HG03045 (cell line): ENCODE measurements around the gene ADAMTS16.
"Not testable (repeated sequence)": the region's sequence is repeated elsewhere in the genome, so short reads cannot be mapped to it uniquely, and the experiment has no call there.

Source experiments
- ATAC-seq: cut with Tn5 transposase; IDR thresholded peaks from one replicate; pipeline ENCODE4 v1.9.1; 2021; ENCODE audit warnings: mild to moderate bottlenecking, moderate library complexity; ENCODE audit not compliant: unreplicated experiment

The ADAMTS16 gene

GRCh38 chr5:5139777-5140478 lies at the start of gene ADAMTS16:
ADAMTS16 (plus strand) TSS chr5:5140330; CDS start chr5:5140468, 138 bp downstream.
- no peak for ATAC-seq

GRCh38 chr5:5092149-5092548 lies 48.0 kb upstream of the ADAMTS16 start:
- no peak for ATAC-seq

GRCh38 chr5:5100635-5101034 lies 39.5 kb upstream of the ADAMTS16 start:
- no peak for ATAC-seq

- ATAC-seq, result no peak
These were observed 38.5 kb upstream of the ADAMTS16 start for GRCh38 chr5:5101676-5102075.

- no peak for ATAC-seq
These were observed 36.9 kb upstream of the ADAMTS16 start for GRCh38 chr5:5103245-5103644.

GRCh38 chr5:5104550-5104949 lies 35.6 kb upstream of the ADAMTS16 start:
- ATAC-seq, result no peak

GRCh38 chr5:5105531-5105930 lies 34.6 kb upstream of the ADAMTS16 start:
- no peak for ATAC-seq

GRCh38 chr5:5116956-5117355 lies 23.2 kb upstream of the ADAMTS16 start:
- no peak for ATAC-seq

GRCh38 chr5:5122776-5123175 lies 17.4 kb upstream of the ADAMTS16 start:
- no peak for ATAC-seq

GRCh38 chr5:5124231-5124630 lies 15.9 kb upstream of the ADAMTS16 start:
- ATAC-seq, result no peak

GRCh38 chr5:5126444-5126843 lies 13.7 kb upstream of the ADAMTS16 start:
- no peak for ATAC-seq

- no peak for ATAC-seq
These were observed 11.4 kb upstream of the ADAMTS16 start for GRCh38 chr5:5128766-5129165.

GRCh38 chr5:5132234-5132633 lies 7.9 kb upstream of the ADAMTS16 start:
- ATAC-seq, result no peak

GRCh38 chr5:5132693-5133295 lies 7.3 kb upstream of the ADAMTS16 start:
- no peak for ATAC-seq

GRCh38 chr5:5134107-5134506 lies 6.0 kb upstream of the ADAMTS16 start:
- no peak for ATAC-seq

- ATAC-seq, result no peak
These were observed 4.0 kb upstream of the ADAMTS16 start for GRCh38 chr5:5135957-5136676.

- ATAC-seq, result not testable (repeated sequence)
These were observed 2.3 kb upstream of the ADAMTS16 start for GRCh38 chr5:5137851-5138250.

- ATAC-seq, result no peak
These were observed 774 bp upstream of the ADAMTS16 start for GRCh38 chr5:5139336-5139776.

GRCh38 chr5:5140479-5141338 lies 579 bp downstream of the ADAMTS16 start:
- ATAC-seq, result no peak

GRCh38 chr5:5141339-5141599 lies 1.1 kb downstream of the ADAMTS16 start:
- ATAC-seq, result no peak
